GM12878 (cell line): ENCODE results near the gene REEP6. TPM values are rescaled to one million over a fixed set of nuclear protein-coding genes. Genes with fewer than 3 reads are reported as not detected.
A peak's percentile ranks its signal among the peaks of the same experiment; 100 is the strongest.

Source experiments
- ATAC-seq: fragments of 200-7000 bp; cut with Tn5 transposase; 3 replicates; pipeline ENCODE4 v1.9.1; 2020; ENCODE audit warnings: mild to moderate bottlenecking, moderate library complexity
- BruUV-seq: library from RNA; stranded (reverse); fragments of 400-500 nt; replicated peaks from 2 replicates; lab custom pipeline; 2021; lab: Mats Ljungman, UMichigan
- CTCF ChIA-PET: fragments of 300-600 bp; sonication (Branson Sonifier 250); formaldehyde crosslinking; extraction: SDS; loops from one replicate; lab custom pipeline; 2021; ENCODE audit warnings: inconsistent platforms; lab: Yijun Ruan, JAX
- POLR2A ChIA-PET: fragments of 350-600 bp; formaldehyde crosslinking; extraction: SDS; loops from one replicate; lab custom pipeline; 2021; ENCODE audit warnings: inconsistent platforms; lab: Charles Lee
- RAD21 ChIA-PET: fragments of 300-600 bp; sonication (Branson Sonifier 250); formaldehyde crosslinking; loops from one replicate; lab custom pipeline; 2023; ENCODE audit warnings: antibody characterized with exemption; ENCODE audit not compliant: unreplicated experiment; lab: Charles Lee
- SMC1A ChIA-PET: fragments of 300-600 bp; sonication (Branson Sonifier 250); formaldehyde crosslinking; loops from one replicate; lab custom pipeline; 2023; ENCODE audit not compliant: unreplicated experiment, uncharacterized antibody; lab: Charles Lee
- DNase-seq: peaks from one replicate; pipeline ENCODE4 v3.0.0-alpha.2; 2011; ENCODE audit warnings: low read depth, low spot score
- FAIRE-seq: peaks from 3 replicates; lab custom pipeline; 2011; peaks lifted over from hg19 to GRCh38; lab: Jason Lieb, UNC
- H2AFZ ChIP-seq: 2 replicates; pipeline ENCODE4 v1.6.0; 2011; ENCODE audit warnings: low read depth, low read length, control low read depth; ENCODE audit not compliant: control insufficient read depth
- H3K27ac ChIP-seq: 2 replicates; pipeline ENCODE4 v1.5.1; 2011; ENCODE audit warnings: control low read depth; ENCODE audit not compliant: control insufficient read depth, insufficient read depth
- H3K27me3 ChIP-seq, 2 experiments: replicated peaks in 1 of 2; 2 replicates each; pipeline versions ENCODE4 v1.6.0 to v1.6.1; 2011; ENCODE audit warnings: low read length in 1 of 2; ENCODE audit not compliant: control insufficient read depth in 2 of 2, insufficient read depth in 2 of 2
- H3K36me3 ChIP-seq, 2 experiments: 2 replicates each; pipeline ENCODE4 v1.5.1; 2011; ENCODE audit warnings: low read length in 1 of 2; ENCODE audit not compliant: control insufficient read depth in 2 of 2, insufficient read depth in 2 of 2
- H3K4me1 ChIP-seq: 2 replicates; pipeline ENCODE4 v1.6.1; 2011; ENCODE audit warnings: mild to moderate bottlenecking, low read length, moderate library complexity, mixed read lengths; ENCODE audit not compliant: control insufficient read depth, insufficient read depth
- H3K4me2 ChIP-seq: 2 replicates; pipeline ENCODE4 v1.6.0; 2011; ENCODE audit warnings: control low read depth; ENCODE audit not compliant: control insufficient read depth, insufficient read depth
- H3K4me3 ChIP-seq: fragments of 200-600 bp; sonication (generic); 2 replicates; pipeline ENCODE4 v1.5.1; 2016
- H3K79me2 ChIP-seq: 2 replicates; pipeline ENCODE4 v1.6.0; 2011; ENCODE audit warnings: low read length; ENCODE audit not compliant: control insufficient read depth, insufficient read depth
- H3K9ac ChIP-seq: 2 replicates; pipeline ENCODE4 v1.8.0; 2011; ENCODE audit warnings: low read length, control low read depth, mixed read lengths; ENCODE audit not compliant: control insufficient read depth, insufficient read depth
- H3K9me3 ChIP-seq: replicated peaks from 3 replicates; pipeline ENCODE4 v1.5.1; 2011; ENCODE audit warnings: mild to moderate bottlenecking, low read length; ENCODE audit not compliant: control insufficient read depth, insufficient read depth
- H4K20me1 ChIP-seq: 2 replicates; pipeline ENCODE4 v1.6.0; 2011; ENCODE audit not compliant: control insufficient read depth, insufficient read depth
- BHLHE40 ChIP-seq, 2 experiments: fragments of 450-650 bp in 1 of 2; IDR thresholded peaks; 2 replicates each; pipeline ENCODE4 v1.6.1; 2011 to 2017; ENCODE audit warnings: low read depth in 2 of 2, borderline replicate concordance in 1 of 2, improper control_type of control experiment in 1 of 2, low read length in 1 of 2, mild to moderate bottlenecking in 1 of 2
- CHD2 ChIP-seq: IDR thresholded peaks from 2 replicates; pipeline ENCODE4 v1.6.1; 2011; ENCODE audit warnings: low read depth, low read length, improper control_type of control experiment, borderline replicate concordance
- DPF2 ChIP-seq: fragments of 450-650 bp; IDR thresholded peaks from 2 replicates; pipeline ENCODE4 v1.6.1; 2017; ENCODE audit warnings: mild to moderate bottlenecking
- FOXK2 ChIP-seq: fragments of 450-650 bp; IDR thresholded peaks from 2 replicates; pipeline ENCODE4 v1.6.1; 2017; ENCODE audit warnings: mild to moderate bottlenecking, moderate library complexity
- HDAC6 ChIP-seq: fragments of 200-600 bp; sonication (generic); IDR thresholded peaks from one replicate; pipeline ENCODE4 v1.8.0; 2017; ENCODE audit warnings: antibody characterized with exemption; ENCODE audit not compliant: unreplicated experiment
- NRF1 ChIP-seq: conservative IDR thresholded peaks from 2 replicates; pipeline ENCODE4 v1.6.1; 2011; ENCODE audit warnings: mild to moderate bottlenecking, low read depth, low read length, improper control_type of control experiment
- RAD51 ChIP-seq: fragments of 450-650 bp; IDR thresholded peaks from 2 replicates; pipeline ENCODE4 v1.6.1; 2016; ENCODE audit warnings: moderate library complexity, mild to moderate bottlenecking, inconsistent platforms
- SUZ12 ChIP-seq: fragments of 200-600 bp; sonication (generic); IDR thresholded peaks from one replicate; pipeline ENCODE4 v1.6.1; 2018; ENCODE audit warnings: antibody characterized with exemption, mild to moderate bottlenecking; ENCODE audit not compliant: unreplicated experiment
- ZNF217 ChIP-seq: fragments of 450-650 bp; IDR thresholded peaks from 2 replicates; pipeline ENCODE4 v1.6.1; 2017; ENCODE audit warnings: antibody characterized with exemption, mild to moderate bottlenecking
- WGBS: methylation state at CpG from one replicate; pipeline ENCODE4 v1.1.6; 2016; ENCODE audit warnings: low lambda C conversion rate; ENCODE audit not compliant: insufficient replicate concordance, insufficient coverage; ENCODE audit errors: missing lambda C conversion rate; 5-methylcytosine and 5-hydroxymethylcytosine counted together
- in situ Hi-C: fragments of 300-500 bp; cut with MboI; formaldehyde crosslinking; loops from 9 replicates; pipeline ENCODE4 v1.14.3; 2018; ENCODE audit warnings: mixed read lengths
- intact Hi-C: fragments of 100-400 bp; cut with micrococcal nuclease; formaldehyde crosslinking; loops from one replicate; pipeline ENCODE4 v1.14.2; 2022; ENCODE audit not compliant: unreplicated experiment
- polyA plus RNA-seq, 11 experiments: library from polyadenylated mRNA; depleted of rRNA in 4 of 11; unstranded in 6 of 11; stranded (reverse) in 5 of 11; fragments of >200 nt; fragmentation: Nextera tagmentation in 4 of 11; fragmentation: Illumina TruSeq in 1 of 11; extraction: Ambion mirVana in 4 of 11; extraction: Trizol in 1 of 11; gene quantifications; 1 replicate in 1 of 11; 2 replicates in 10 of 11; pipeline versions ENCODE4 v1.2.1 to v1.2.3, GENCODE V29; 2011 to 2016; ENCODE audit warnings: inconsistent platforms in 2 of 11, missing spikeins in 2 of 11, low read depth in 1 of 11
- total RNA-seq, 4 experiments: library from RNA; depleted of rRNA in 3 of 4; stranded (reverse); fragments of >200 nt in 3 of 4; fragmentation: Illumina TruSeq in 1 of 4; extraction: Trizol in 1 of 4; gene quantifications; 2 replicates each; pipeline versions ENCODE4 v1.2.1 to v1.2.3, GENCODE V29; 2013 to 2021
- TF ChIP-seq, protein P1 (sequence below): fragments of 450-650 bp; IDR thresholded peaks from 2 replicates; pipeline ENCODE4 v1.6.1; 2017; ENCODE audit warnings: mild to moderate bottlenecking, low read depth, inconsistent platforms; ENCODE audit not compliant: poor library complexity, severe bottlenecking

REEP6 gene
- total and polyA plus RNA-seq, 10 of the 15 experiments (the other 5 are each of a cell fraction or from before 2014, with no cell fraction given) = 0.06 to 1.1 (median 0.39) TPM; not detected in 2

GRCh38 chr19:1468821-1469254 is 22.1 kb upstream of the REEP6 start:
- H3K9me3 ChIP-seq = no peaks in the 10 kb centered on the region
- POLR2A ChIA-PET = no interaction called here
- no peak overlapping the region for H3K27ac ChIP-seq
- no peaks in the 10 kb centered on the region for H3K79me2 ChIP-seq
- WGBS = 1% methylated on average over 13 of the region's 47 CpGs
- no peaks in the 10 kb centered on the region for H3K36me3 ChIP-seq
- TF ChIP-seq DPF2 (no peak), HDAC6 (peak; percentile 80), CHD2 (no peak), BHLHE40 (IDR thresholded peaks at IDR 0.05; ENCODE audit: borderline replicate concordance in 1 of 2, low read depth in 2 of 2, low read length in 1 of 2) (0 out of 4 replicates have a peak, but pooled peaks of 1 of the 2 experiments have one; percentile 9), RAD51 (no peak)
- no peak overlapping the region for H2AFZ ChIP-seq
- in situ Hi-C loops = no loop called here
- H3K4me1 ChIP-seq = peaks cover 7% of the 10 kb centered on the region
- DNase-seq (no peak), ATAC-seq (peak; percentile 23; the same call in 1 of the 3 replicates), FAIRE-seq (no peak)
- peaks cover 10 to 27% of the 10 kb centered on the region in 2 experiments for H3K27me3 ChIP-seq
- no peak overlapping the region for H3K4me3 ChIP-seq
- BruUV-seq = no TSS peak
- no peak overlapping the region for H3K4me2 ChIP-seq
- H3K9ac ChIP-seq = no peak overlapping the region
- SMC1A ChIA-PET = no interaction called here
- CTCF ChIA-PET = no interaction called here
- intact Hi-C loops = no loop called here
- RAD21 ChIA-PET = no interaction called here
- H4K20me1 ChIP-seq = peaks cover 7% of the 10 kb centered on the region

DNA sequence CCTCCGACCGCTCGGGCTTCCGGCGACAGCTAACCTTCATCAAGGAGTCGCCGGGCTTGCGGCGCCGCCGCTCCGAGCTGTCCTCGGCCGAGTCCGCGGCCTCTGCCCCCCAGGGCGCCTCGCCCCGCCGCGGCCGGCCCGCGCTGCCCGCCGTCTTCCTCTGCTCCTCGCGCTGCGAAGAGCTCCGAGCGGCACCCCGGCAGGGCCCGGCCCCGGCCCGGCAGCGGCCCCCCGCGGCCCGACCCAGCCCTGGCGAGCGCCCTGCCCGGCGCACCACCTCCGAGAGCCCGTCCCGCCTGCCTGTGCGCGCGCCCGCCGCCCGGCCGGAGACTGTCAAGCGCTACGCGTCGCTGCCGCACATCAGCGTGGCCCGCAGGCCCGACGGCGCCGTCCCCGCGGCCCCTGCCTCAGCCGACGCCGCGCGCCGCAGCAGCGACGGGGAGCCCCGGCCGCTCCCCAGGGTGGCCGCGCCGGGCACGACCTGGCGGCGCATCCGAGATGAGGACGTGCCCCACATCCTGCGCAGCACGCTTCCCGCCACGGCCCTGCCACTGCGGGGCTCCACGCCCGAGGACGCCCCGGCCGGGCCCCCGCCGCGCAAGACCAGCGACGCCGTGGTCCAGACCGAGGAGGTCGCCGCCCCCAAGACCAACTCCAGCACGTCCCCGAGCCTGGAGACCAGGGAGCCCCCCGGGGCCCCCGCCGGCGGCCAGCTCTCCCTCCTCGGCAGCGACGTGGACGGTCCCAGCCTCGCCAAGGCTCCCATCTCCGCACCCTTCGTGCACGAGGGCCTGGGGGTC is 21.5 kb upstream of the REEP6 start:
- Histone ChIP-seq H3K27me3 (peaks cover 10 to 27% of the 10 kb centered on the region in 2 experiments), H3K27ac (no peak overlapping the region), H3K4me1 (peaks cover 7% of the 10 kb centered on the region), H4K20me1 (peaks cover 7% of the 10 kb centered on the region), H3K9me3 (no peaks in the 10 kb centered on the region), H2AFZ (no peak overlapping the region), H3K79me2 (no peaks in the 10 kb centered on the region), H3K36me3 (no peaks in the 10 kb centered on the region), H3K4me2 (no peak overlapping the region), H3K9ac (no peak overlapping the region), H3K4me3 (no peak overlapping the region)
- ChIA-PET POLR2A (no interaction called here), SMC1A (no interaction called here), RAD21 (no interaction called here), CTCF (no interaction called here)
- no peak for FAIRE-seq
- TF ChIP-seq HDAC6 = peak; percentile 15
- TF ChIP-seq FOXK2 = no peak
- TF ChIP-seq SUZ12 = peak; percentile 54
- TF ChIP-seq ZNF217 = no peak
- no peak for TF ChIP-seq NRF1
- TF ChIP-seq, protein P1, sequence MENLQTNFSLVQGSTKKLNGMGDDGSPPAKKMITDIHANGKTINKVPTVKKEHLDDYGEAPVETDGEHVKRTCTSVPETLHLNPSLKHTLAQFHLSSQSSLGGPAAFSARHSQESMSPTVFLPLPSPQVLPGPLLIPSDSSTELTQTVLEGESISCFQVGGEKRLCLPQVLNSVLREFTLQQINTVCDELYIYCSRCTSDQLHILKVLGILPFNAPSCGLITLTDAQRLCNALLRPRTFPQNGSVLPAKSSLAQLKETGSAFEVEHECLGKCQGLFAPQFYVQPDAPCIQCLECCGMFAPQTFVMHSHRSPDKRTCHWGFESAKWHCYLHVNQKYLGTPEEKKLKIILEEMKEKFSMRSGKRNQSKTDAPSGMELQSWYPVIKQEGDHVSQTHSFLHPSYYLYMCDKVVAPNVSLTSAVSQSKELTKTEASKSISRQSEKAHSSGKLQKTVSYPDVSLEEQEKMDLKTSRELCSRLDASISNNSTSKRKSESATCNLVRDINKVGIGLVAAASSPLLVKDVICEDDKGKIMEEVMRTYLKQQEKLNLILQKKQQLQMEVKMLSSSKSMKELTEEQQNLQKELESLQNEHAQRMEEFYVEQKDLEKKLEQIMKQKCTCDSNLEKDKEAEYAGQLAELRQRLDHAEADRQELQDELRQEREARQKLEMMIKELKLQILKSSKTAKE = no peak
- BruUV-seq = no TSS peak
- no peak for DNase-seq
- in situ Hi-C loops (no loop called here), intact Hi-C loops (no loop called here)
- 2% methylated on average over 71 of the region's 117 CpGs for WGBS
- ATAC-seq = no peak
